HCT116 (cell line): ENCODE measurements around the gene RABL6. TPM values are rescaled to one million over a fixed set of nuclear protein-coding genes. Genes with fewer than 3 reads are reported as not detected.

ENCODE experiments used
- ATAC-seq: fragments of 200-7000 bp; cut with Tn5 transposase; 2 replicates; pipeline ENCODE4 v1.9.1; 2020; ENCODE audit warnings: mild to moderate bottlenecking, moderate library complexity
- BruUV-seq: library from RNA; stranded (reverse); fragments of 400-500 nt; replicated peaks from 2 replicates; lab custom pipeline; 2021; lab: Mats Ljungman, UMichigan
- CTCF ChIA-PET: fragments of 300-600 bp; sonication (Branson Sonifier 250); formaldehyde crosslinking; loops from one replicate; lab custom pipeline; 2021; ENCODE audit warnings: antibody characterized with exemption; lab: Charles Lee
- POLR2A ChIA-PET: fragments of 300-600, 350-600 bp; sonication (Branson Sonifier 250); formaldehyde crosslinking; loops from one replicate; lab custom pipeline; 2021; ENCODE audit warnings: antibody characterized with exemption; lab: Charles Lee
- RAD21 ChIA-PET, 2 experiments: fragments of 300-600 bp; sonication (Branson Sonifier 250); formaldehyde crosslinking; loops; one replicate each; lab custom pipeline; 2023; ENCODE audit warnings: low total read pairs in 2 of 2; ENCODE audit not compliant: uncharacterized antibody in 2 of 2, unreplicated experiment in 2 of 2, low non-redundant PET in 1 of 2; lab: Charles Lee
- DNase-seq: peaks from one replicate; pipeline ENCODE4 v3.0.0-alpha.2; 2010; ENCODE audit warnings: low read depth, low spot score
- H2AFZ ChIP-seq: fragments of 200-600 bp; shearing (Covaris generic), sonication (generic); 2 replicates; pipeline ENCODE4 v1.6.1; 2017; ENCODE audit warnings: low read depth, mixed run types, mixed read lengths, antibody characterized with exemption, low read length; ENCODE audit not compliant: poor library complexity, severe bottlenecking
- H3K27ac ChIP-seq: 2 replicates; pipeline ENCODE4 v1.5.1; 2012; ENCODE audit warnings: low read depth, low read length
- H3K27me3 ChIP-seq: fragments of 200-600 bp; sonication (generic); 2 replicates; pipeline ENCODE4 v1.6.1; 2016; ENCODE audit warnings: mixed run types, low read length, mixed read lengths; ENCODE audit not compliant: insufficient read depth
- H3K36me3 ChIP-seq, 2 experiments: fragments of 200-500 bp in 1 of 2; fragments of 200-600 bp in 1 of 2; sonication (Bioruptor generic) in 1 of 2; sonication (generic) in 1 of 2; 2 replicates each; pipeline versions ENCODE4 v1.5.1 to v1.6.1; 2014 to 2016; ENCODE audit warnings: low read length in 2 of 2, inconsistent platforms in 1 of 2, mixed read lengths in 1 of 2, mixed run types in 1 of 2; ENCODE audit not compliant: insufficient read depth in 2 of 2, control insufficient read depth in 1 of 2
- H3K4me1 ChIP-seq, 2 experiments: fragments of 200-600 bp in 1 of 2; sonication (generic) in 1 of 2; 2 replicates each; pipeline versions ENCODE4 v1.5.1 to v1.6.1; 2012 to 2017; ENCODE audit warnings: low read length in 2 of 2, inconsistent platforms in 1 of 2, mild to moderate bottlenecking in 1 of 2, mixed read lengths in 1 of 2, mixed run types in 1 of 2, moderate library complexity in 1 of 2; ENCODE audit not compliant: insufficient read depth in 2 of 2, control insufficient read depth in 1 of 2
- H3K4me2 ChIP-seq: fragments of 200-600 bp; sonication (generic); 2 replicates; pipeline ENCODE4 v1.6.1; 2017; ENCODE audit warnings: mixed run types, low read length, mixed read lengths
- H3K4me3 ChIP-seq, 2 experiments: fragments of 200-600 bp in 1 of 2; sonication (generic) in 1 of 2; replicated peaks in 1 of 2; 2 replicates each; pipeline ENCODE4 v1.5.1; 2011 to 2016; ENCODE audit warnings: low read length in 2 of 2, control low read depth in 1 of 2, low read depth in 1 of 2, mild to moderate bottlenecking in 1 of 2, mixed read lengths in 1 of 2, mixed run types in 1 of 2
- H3K79me2 ChIP-seq: fragments of 200-600 bp; sonication (generic); 2 replicates; pipeline ENCODE4 v1.6.1; 2017; ENCODE audit warnings: mild to moderate bottlenecking, mixed run types, low read length, moderate library complexity, mixed read lengths; ENCODE audit not compliant: insufficient read depth
- H3K9ac ChIP-seq: fragments of 200-600 bp; sonication (generic); 2 replicates; pipeline ENCODE4 v1.6.1; 2016; ENCODE audit warnings: low read length, mixed read lengths
- H3K9me2 ChIP-seq: fragments of 200-600 bp; sonication (generic), shearing (Covaris generic); 2 replicates; pipeline ENCODE4 v1.6.1; 2017; ENCODE audit warnings: mixed run types, mild to moderate bottlenecking, moderate library complexity; ENCODE audit not compliant: insufficient read depth
- H3K9me3 ChIP-seq, 2 experiments: fragments of 200-500 bp in 1 of 2; fragments of 200-600 bp in 1 of 2; sonication (Bioruptor generic) in 1 of 2; sonication (generic) in 1 of 2; 2 replicates each; pipeline ENCODE4 v1.6.1; 2014 to 2017; ENCODE audit warnings: low read length in 2 of 2, mixed read lengths in 2 of 2, inconsistent platforms in 1 of 2, low read depth in 1 of 2, mild to moderate bottlenecking in 1 of 2, mixed run types in 1 of 2, moderate library complexity in 1 of 2; ENCODE audit not compliant: control insufficient read depth in 1 of 2, insufficient read depth in 1 of 2
- H4K20me1 ChIP-seq: fragments of 200-600 bp; sonication (generic), shearing (Covaris generic); 2 replicates; pipeline ENCODE4 v1.6.1; 2017; ENCODE audit warnings: mixed run types, mild to moderate bottlenecking, moderate library complexity; ENCODE audit not compliant: insufficient read depth
- ATF3 ChIP-seq: IDR thresholded peaks from 2 replicates; pipeline ENCODE4 v1.6.1; 2012
- CEBPB ChIP-seq: IDR thresholded peaks from 2 replicates; pipeline ENCODE4 v1.6.1; 2012; ENCODE audit warnings: low read depth
- CTCF ChIP-seq, 3 experiments: fragments of 200-600 bp in 1 of 3; sonication (generic) in 1 of 3; IDR thresholded peaks in 2 of 3; conservative IDR thresholded peaks in 1 of 3; 2 replicates each; pipeline ENCODE4 v1.5.1; 2012 to 2017; ENCODE audit warnings: low read depth in 2 of 3, low read length in 2 of 3, antibody characterized with exemption in 1 of 3, borderline replicate concordance in 1 of 3, control low read depth in 1 of 3, mild to moderate bottlenecking in 1 of 3, mixed read lengths in 1 of 3, mixed run types in 1 of 3, moderate library complexity in 1 of 3; ENCODE audit not compliant: insufficient read depth in 1 of 3
- EGR1 ChIP-seq: IDR thresholded peaks from 2 replicates; pipeline ENCODE4 v1.6.1; 2012; ENCODE audit warnings: low read depth
- EZH2 ChIP-seq: fragments of 200-600 bp; sonication (generic); IDR thresholded peaks from 2 replicates; pipeline ENCODE4 v1.6.1; 2017; ENCODE audit warnings: antibody characterized with exemption, mixed run types
- FOSL1 ChIP-seq: IDR thresholded peaks from 2 replicates; pipeline ENCODE4 v1.6.1; 2012; ENCODE audit warnings: low read depth
- JUND ChIP-seq: IDR thresholded peaks from 2 replicates; pipeline ENCODE4 v1.6.1; 2012
- MAX ChIP-seq: IDR thresholded peaks from 2 replicates; pipeline ENCODE4 v1.6.1; 2012
- POLR2AphosphoS5 ChIP-seq: IDR thresholded peaks from 2 replicates; pipeline ENCODE4 v1.6.1; 2011; ENCODE audit warnings: mild to moderate bottlenecking, low read depth, low read length, moderate library complexity
- REST ChIP-seq: IDR thresholded peaks from 2 replicates; pipeline ENCODE4 v1.6.1; 2012; ENCODE audit warnings: low read depth
- SRF ChIP-seq: IDR thresholded peaks from 2 replicates; pipeline ENCODE4 v1.6.1; 2012; ENCODE audit warnings: low read depth
- TCF7L2 ChIP-seq: IDR thresholded peaks from 2 replicates; pipeline ENCODE4 v1.7.0; 2011; ENCODE audit warnings: borderline replicate concordance, inconsistent platforms; ENCODE audit not compliant: insufficient read depth, insufficient read length; ENCODE audit errors: extremely low read depth
- YY1 ChIP-seq: IDR thresholded peaks from 2 replicates; pipeline ENCODE4 v1.6.1; 2011; ENCODE audit warnings: low read length, low read depth, moderate library complexity, mild to moderate bottlenecking; ENCODE audit not compliant: insufficient replicate concordance; ENCODE audit errors: extremely low read depth
- ZFX ChIP-seq: fragments of 450-650 bp; IDR thresholded peaks from 2 replicates; pipeline ENCODE4 v1.6.1; 2017
- ZNF274 ChIP-seq: fragments of 200-500 bp; sonication (Bioruptor generic); IDR thresholded peaks from 2 replicates; pipeline ENCODE4 v1.6.1; 2014; ENCODE audit warnings: mild to moderate bottlenecking, low read depth, low read length, inconsistent platforms
- intact Hi-C: fragments of 100-400 bp; cut with micrococcal nuclease; formaldehyde crosslinking; loops from 2 replicates; pipeline ENCODE4 v1.10.0; 2022
- total RNA-seq: library from RNA; stranded (reverse); gene quantifications from one replicate; pipeline ENCODE4 v1.2.1, GENCODE V29; 2021; ENCODE audit not compliant: unreplicated experiment

The RABL6 gene
- total RNA-seq, 1 experiment from 2014 or later = 98.6 TPM

GRCh38 chr9:136839229-136840139 is 31.7 kb downstream of the RABL6 start (continued):
- TF ChIP-seq CTCF (IDR thresholded peaks at IDR 0.05 in 2 of 3, conservative IDR thresholded peaks at IDR 0.05 in 1 of 3; ENCODE audit: borderline replicate concordance in 1 of 3, insufficient read depth in 1 of 3, low read depth in 2 of 3, low read length in 2 of 3) = no peak

- peak overlapping the region; percentile 70 for H3K27ac ChIP-seq
- ChIA-PET CTCF (interaction anchor here (0.5 to 1.0 kb wide), 2 partner anchors 62 to 151 kb away, joined by 3 to 4 read pairs; no protein-coding TSS in a partner anchor), POLR2A (no interaction called here), RAD21 (no interaction called here)
- BruUV-seq = TSS peak; percentile 53
- no peaks in the 10 kb centered on the region for H3K27me3 ChIP-seq
- peaks cover 29 to 39% of the 10 kb centered on the region in 2 experiments for H3K4me1 ChIP-seq
- no peaks in the 10 kb centered on the region for H3K9me3 ChIP-seq
- H2AFZ ChIP-seq = no peak overlapping the region
- DNase-seq (no peak), ATAC-seq (no peak)
- H3K4me2 ChIP-seq = no peak overlapping the region
- intact Hi-C loops = loop anchor here (5.0 to 10.0 kb wide), 2 partner anchors 104 to 197 kb away; partner anchors contain the start of genes C8G and FBXW5
- H3K4me3 ChIP-seq = no peak overlapping the region
- H3K9ac ChIP-seq = no peak overlapping the region
- no peaks in the 10 kb centered on the region for H3K9me2 ChIP-seq
- H3K36me3 ChIP-seq = no peaks in the 10 kb centered on the region
- no peaks in the 10 kb centered on the region for H3K79me2 ChIP-seq
- H4K20me1 ChIP-seq = no peaks in the 10 kb centered on the region
- TF ChIP-seq MAX = no peak
- TF ChIP-seq ATF3 = no peak
- no peak for TF ChIP-seq JUND
- TF ChIP-seq ZFX = no peak
- no peak for TF ChIP-seq POLR2AphosphoS5
- TF ChIP-seq EZH2 = no peak
- no peak for TF ChIP-seq ZNF274
- no peak for TF ChIP-seq YY1
- no peak for TF ChIP-seq FOSL1
- no peak for TF ChIP-seq CEBPB
- TF ChIP-seq SRF = no peak
- no peak for TF ChIP-seq EGR1
- TF ChIP-seq TCF7L2 = no peak
- TF ChIP-seq REST = no peak
Measured at GRCh38 chr9:136840140-136840876, 32.6 kb downstream of the RABL6 start.
